Panc1 (cell line): Measurements from ENCODE around the gene PTPRZ1. TPM values are rescaled to one million over a fixed set of nuclear protein-coding genes. Genes with fewer than 3 reads are reported as not detected.

Experiments
- ATAC-seq: fragments of 200-7000 bp; cut with Tn5 transposase; 2 replicates; pipeline ENCODE4 v1.9.1; 2020; ENCODE audit warnings: mild to moderate bottlenecking, moderate library complexity
- BruUV-seq: library from RNA; stranded (reverse); fragments of 400-500 nt; replicated peaks from 2 replicates; lab custom pipeline; 2021; lab: Mats Ljungman, UMichigan
- CTCF ChIA-PET: fragments of 300-600 bp; sonication (Branson Sonifier 250); formaldehyde crosslinking; loops from one replicate; lab custom pipeline; 2022; ENCODE audit warnings: antibody characterized with exemption; lab: Charles Lee
- POLR2A ChIA-PET: fragments of 300-600 bp; sonication (Branson Sonifier 250); formaldehyde crosslinking; loops from one replicate; lab custom pipeline; 2022; ENCODE audit warnings: antibody characterized with exemption; lab: Charles Lee
- DNase-seq: peaks from one replicate; pipeline ENCODE4 v3.0.0-alpha.2; 2010; ENCODE audit warnings: low read depth, low spot score
- H3K27ac ChIP-seq: 2 replicates; pipeline ENCODE4 v1.5.1; 2011; ENCODE audit warnings: mild to moderate bottlenecking, low read length, inconsistent platforms
- H3K27me3 ChIP-seq: fragments of 200-500 bp; sonication (Bioruptor generic); 2 replicates; pipeline ENCODE4 v1.6.0; 2014; ENCODE audit warnings: low read length, inconsistent platforms; ENCODE audit not compliant: control insufficient read depth, insufficient read depth
- H3K36me3 ChIP-seq: fragments of 200-500 bp; sonication (Bioruptor generic); 2 replicates; pipeline ENCODE4 v1.5.1; 2014; ENCODE audit warnings: inconsistent platforms, mild to moderate bottlenecking, low read length, moderate library complexity; ENCODE audit not compliant: control insufficient read depth, insufficient read depth
- H3K4me1 ChIP-seq: 2 replicates; pipeline ENCODE4 v1.5.1; 2011; ENCODE audit warnings: inconsistent platforms, mild to moderate bottlenecking, low read length, moderate library complexity; ENCODE audit not compliant: control insufficient read depth, insufficient read depth
- H3K4me3 ChIP-seq, 2 experiments: 2 replicates each; pipeline ENCODE4 v1.5.1; 2011 to 2012; ENCODE audit warnings: low read depth in 2 of 2, low read length in 2 of 2, mild to moderate bottlenecking in 2 of 2, inconsistent platforms in 1 of 2, moderate library complexity in 1 of 2
- H3K9me3 ChIP-seq: fragments of 200-500 bp; sonication (Bioruptor generic); 2 replicates; pipeline ENCODE4 v1.5.1; 2014; ENCODE audit warnings: low read depth, mild to moderate bottlenecking, inconsistent platforms, low read length, moderate library complexity; ENCODE audit not compliant: control insufficient read depth, insufficient read depth
- POLR2AphosphoS5 ChIP-seq: IDR thresholded peaks from 2 replicates; pipeline ENCODE4 v1.6.1; 2012; ENCODE audit warnings: mild to moderate bottlenecking, low read depth, low read length, moderate library complexity
- REST ChIP-seq, 2 experiments: IDR thresholded peaks; 2 replicates each; pipeline ENCODE4 v1.6.1; 2011 to 2012; ENCODE audit warnings: low read depth in 2 of 2, control low read depth in 1 of 2, low read length in 1 of 2, mild to moderate bottlenecking in 1 of 2, moderate library complexity in 1 of 2; ENCODE audit not compliant: insufficient read depth in 1 of 2
- SIN3A ChIP-seq: IDR thresholded peaks from 2 replicates; pipeline ENCODE4 v1.6.1; 2012; ENCODE audit warnings: low read depth, mild to moderate bottlenecking, low read length, moderate library complexity, borderline replicate concordance; ENCODE audit not compliant: insufficient read depth
- TCF7L2 ChIP-seq: IDR thresholded peaks from 2 replicates; pipeline ENCODE4 v1.6.1; 2011; ENCODE audit warnings: mild to moderate bottlenecking, low read depth, low read length, inconsistent platforms
- in situ Hi-C: cut with HindIII; loops from 2 replicates; pipeline ENCODE4 v1.10.0; 2016; ENCODE audit warnings: low sequenced_read_pairs, low pct_unique_long_range_greater_than_20kb
- intact Hi-C: fragments of 100-400 bp; cut with micrococcal nuclease; formaldehyde crosslinking; loops from one replicate; pipeline ENCODE4 v1.10.0; 2022; ENCODE audit not compliant: unreplicated experiment
- total RNA-seq: library from RNA; stranded (reverse); gene quantifications from one replicate; pipeline ENCODE4 v1.2.1, GENCODE V29; 2021; ENCODE audit not compliant: unreplicated experiment
- TF ChIP-seq, protein P1 (sequence below): fragments of 450-650 bp; IDR thresholded peaks from 2 replicates; pipeline ENCODE4 v1.5.1; 2017; ENCODE audit warnings: mild to moderate bottlenecking

Gene PTPRZ1
- total RNA-seq, 1 experiment from 2014 or later, result 0.05 TPM

GRCh38 chr7:122072924-122073599 lies 200.1 kb downstream of the PTPRZ1 start:
- Histone ChIP-seq H3K27ac (no peak overlapping the region), H3K4me1 (no peaks in the 10 kb centered on the region), H3K27me3 (no peaks in the 10 kb centered on the region), H3K36me3 (no peaks in the 10 kb centered on the region), H3K4me3 (no peak overlapping the region), H3K9me3 (no peaks in the 10 kb centered on the region)
- no TSS peak for BruUV-seq
- ChIA-PET POLR2A (no interaction called here), CTCF (no interaction called here)
- intact Hi-C loops (no loop called here), in situ Hi-C loops (no loop called here)
- ATAC-seq (no peak), DNase-seq (no peak)
- TF ChIP-seq, protein P1, sequence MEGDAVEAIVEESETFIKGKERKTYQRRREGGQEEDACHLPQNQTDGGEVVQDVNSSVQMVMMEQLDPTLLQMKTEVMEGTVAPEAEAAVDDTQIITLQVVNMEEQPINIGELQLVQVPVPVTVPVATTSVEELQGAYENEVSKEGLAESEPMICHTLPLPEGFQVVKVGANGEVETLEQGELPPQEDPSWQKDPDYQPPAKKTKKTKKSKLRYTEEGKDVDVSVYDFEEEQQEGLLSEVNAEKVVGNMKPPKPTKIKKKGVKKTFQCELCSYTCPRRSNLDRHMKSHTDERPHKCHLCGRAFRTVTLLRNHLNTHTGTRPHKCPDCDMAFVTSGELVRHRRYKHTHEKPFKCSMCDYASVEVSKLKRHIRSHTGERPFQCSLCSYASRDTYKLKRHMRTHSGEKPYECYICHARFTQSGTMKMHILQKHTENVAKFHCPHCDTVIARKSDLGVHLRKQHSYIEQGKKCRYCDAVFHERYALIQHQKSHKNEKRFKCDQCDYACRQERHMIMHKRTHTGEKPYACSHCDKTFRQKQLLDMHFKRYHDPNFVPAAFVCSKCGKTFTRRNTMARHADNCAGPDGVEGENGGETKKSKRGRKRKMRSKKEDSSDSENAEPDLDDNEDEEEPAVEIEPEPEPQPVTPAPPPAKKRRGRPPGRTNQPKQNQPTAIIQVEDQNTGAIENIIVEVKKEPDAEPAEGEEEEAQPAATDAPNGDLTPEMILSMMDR, result no peak
- no peak for TF ChIP-seq SIN3A
- TF ChIP-seq TCF7L2, result no peak
- TF ChIP-seq REST (IDR thresholded peaks at IDR 0.05; ENCODE audit: insufficient read depth in 1 of 2, low read depth in 2 of 2, low read length in 1 of 2), result no peak
- no peak for TF ChIP-seq POLR2AphosphoS5

GRCh38 chr7:122073635-122074034 lies 200.7 kb downstream of the PTPRZ1 start:
- DNase-seq (no peak), ATAC-seq (no peak)
- H3K36me3 ChIP-seq, result no peaks in the 10 kb centered on the region
- H3K4me3 ChIP-seq, result no peak overlapping the region
- BruUV-seq, result no TSS peak
- H3K27ac ChIP-seq, result no peak overlapping the region
- intact Hi-C loops (no loop called here), in situ Hi-C loops (no loop called here)
- no peaks in the 10 kb centered on the region for H3K9me3 ChIP-seq
- ChIA-PET POLR2A (no interaction called here), CTCF (no interaction called here)
- no peak for TF ChIP-seq REST (IDR thresholded peaks at IDR 0.05; ENCODE audit: insufficient read depth in 1 of 2, low read depth in 2 of 2, low read length in 1 of 2)
- no peak for TF ChIP-seq SIN3A
- no peaks in the 10 kb centered on the region for H3K27me3 ChIP-seq
- H3K4me1 ChIP-seq, result no peaks in the 10 kb centered on the region
